GM20000 (cell line): Measurements from ENCODE around the gene SP140L.
"Not testable (repeated sequence)": the region's sequence is repeated elsewhere in the genome, so short reads cannot be mapped to it uniquely, and the experiment has no call there.

Source experiments
- DNase-seq: peaks from one replicate; pipeline ENCODE4 v3.0.0; 2012; ENCODE audit warnings: low spot score
- CTCF ChIP-seq: IDR thresholded peaks from 2 replicates; pipeline ENCODE4 v1.5.1; 2012; ENCODE audit warnings: mild to moderate bottlenecking, control low read depth; ENCODE audit errors: extremely low read depth, missing control alignments

Gene SP140L

GRCh38 chr2:230305416-230306275 is 21.3 kb upstream of the SP140L start:
- DNase-seq: no peak
- no peak for TF ChIP-seq CTCF

- DNase-seq: no peak
- TF ChIP-seq CTCF: no peak
Observed at GRCh38 chr2:230306474-230306873, 20.5 kb upstream of the SP140L start.

- TF ChIP-seq CTCF: no peak
- no peak for DNase-seq
Observed at GRCh38 chr2:230307485-230307884, 19.5 kb upstream of the SP140L start.

- DNase-seq: no peak
- TF ChIP-seq CTCF: no peak
Observed at GRCh38 chr2:230308402-230309000, 18.5 kb upstream of the SP140L start.

GRCh38 chr2:230310792-230311191 is 16.2 kb upstream of the SP140L start:
- DNase-seq: not testable (repeated sequence)

GRCh38 chr2:230311634-230312033 is 15.4 kb upstream of the SP140L start:
- not testable (repeated sequence) for DNase-seq

GRCh38 chr2:230312638-230313037 is 14.4 kb upstream of the SP140L start:
- TF ChIP-seq CTCF: no peak
- DNase-seq: no peak

GRCh38 chr2:230317366-230317765 is 9.6 kb upstream of the SP140L start:
- TF ChIP-seq CTCF: no peak
- DNase-seq: no peak
